ENCODE data around the gene DLG5.

Gene DLG5

DNA sequence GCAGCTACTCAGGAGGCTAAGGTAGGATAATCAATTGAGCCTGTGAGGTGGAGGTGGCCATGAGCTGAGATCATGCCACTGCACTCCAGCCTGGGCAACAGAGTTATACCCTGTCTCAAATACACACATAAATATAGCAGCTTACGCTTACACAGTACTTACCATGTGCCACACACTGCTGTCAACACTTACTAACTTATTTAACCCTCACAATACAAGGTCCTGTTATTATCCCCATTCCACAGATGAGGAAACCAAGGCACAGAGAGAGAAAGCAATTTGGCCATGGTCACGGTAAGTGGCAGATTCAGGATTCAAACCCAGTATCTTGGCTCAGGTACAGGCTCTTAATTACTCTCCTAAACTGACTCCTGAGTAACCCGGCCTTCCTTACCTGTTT lies 19.1 kb downstream of the DLG5 start:
- Histone ChIP-seq H3K9ac (ENCODE audit: low read depth, low read length) (no peak overlapping the region), H3K4me3 (ENCODE audit: low read depth, low read length) (no peak overlapping the region), H3K9me3 (ENCODE audit: control insufficient read depth, insufficient read depth, low read length) (no peaks in the 10 kb centered on the region), H3K36me3 (ENCODE audit: control insufficient read depth, insufficient read depth, low read length) (no peaks in the 10 kb centered on the region), H3K4me1 (ENCODE audit: control insufficient read depth, insufficient read depth, low read length) (no peaks in the 10 kb centered on the region), H3K27me3 (ENCODE audit: control insufficient read depth, insufficient read depth, low read length) (no peaks in the 10 kb centered on the region)

DNA sequence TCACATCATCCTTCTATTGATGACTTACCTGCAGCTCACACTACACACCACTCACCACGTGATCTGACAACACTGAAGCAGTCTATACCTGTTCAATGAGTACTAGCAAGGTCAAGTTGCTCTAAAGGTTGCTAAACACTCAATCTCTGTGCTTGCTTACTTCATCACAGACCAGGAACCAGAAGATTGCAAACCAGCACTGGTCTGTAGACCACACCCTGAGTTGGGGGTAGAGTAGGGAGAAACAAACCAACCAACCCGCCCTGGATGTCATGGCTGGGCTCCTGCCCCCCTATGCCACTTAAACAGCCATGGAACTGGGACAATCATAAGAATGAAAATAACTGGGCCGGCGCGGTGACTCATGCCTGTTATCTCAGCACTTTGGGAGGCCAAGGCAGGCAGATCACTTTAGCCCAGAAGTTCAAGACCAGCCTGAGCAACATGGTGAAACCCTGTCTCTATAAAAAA lies 19.6 kb downstream of the DLG5 start:
- Histone ChIP-seq H3K36me3 (ENCODE audit: control insufficient read depth, insufficient read depth, low read length) (no peaks in the 10 kb centered on the region), H3K9ac (ENCODE audit: low read depth, low read length) (no peak overlapping the region), H3K4me1 (ENCODE audit: control insufficient read depth, insufficient read depth, low read length) (no peaks in the 10 kb centered on the region), H3K27me3 (ENCODE audit: control insufficient read depth, insufficient read depth, low read length) (no peaks in the 10 kb centered on the region), H3K9me3 (ENCODE audit: control insufficient read depth, insufficient read depth, low read length) (no peaks in the 10 kb centered on the region), H3K4me3 (ENCODE audit: low read depth, low read length) (no peak overlapping the region)

GRCh38 chr10:77905781-77906180 lies 20.8 kb downstream of the DLG5 start:
- H3K9ac ChIP-seq (ENCODE audit: low read depth, low read length), result no peak overlapping the region
- no peaks in the 10 kb centered on the region for H3K9me3 ChIP-seq (ENCODE audit: control insufficient read depth, insufficient read depth, low read length)
- no peaks in the 10 kb centered on the region for H3K4me1 ChIP-seq (ENCODE audit: control insufficient read depth, insufficient read depth, low read length)
- H3K27me3 ChIP-seq (ENCODE audit: control insufficient read depth, insufficient read depth, low read length), result no peaks in the 10 kb centered on the region
- peaks cover 3% of the 10 kb centered on the region for H3K36me3 ChIP-seq (ENCODE audit: control insufficient read depth, insufficient read depth, low read length)
- no peak overlapping the region for H3K4me3 ChIP-seq (ENCODE audit: low read depth, low read length)

GRCh38 chr10:77905086-77905748 lies 21.3 kb downstream of the DLG5 start:
- no peaks in the 10 kb centered on the region for H3K27me3 ChIP-seq (ENCODE audit: control insufficient read depth, insufficient read depth, low read length)
- H3K4me3 ChIP-seq (ENCODE audit: low read depth, low read length), result no peak overlapping the region
- H3K4me1 ChIP-seq (ENCODE audit: control insufficient read depth, insufficient read depth, low read length), result no peaks in the 10 kb centered on the region
- peaks cover 3% of the 10 kb centered on the region for H3K36me3 ChIP-seq (ENCODE audit: control insufficient read depth, insufficient read depth, low read length)
- no peaks in the 10 kb centered on the region for H3K9me3 ChIP-seq (ENCODE audit: control insufficient read depth, insufficient read depth, low read length)
- no peak overlapping the region for H3K9ac ChIP-seq (ENCODE audit: low read depth, low read length)

DNA sequence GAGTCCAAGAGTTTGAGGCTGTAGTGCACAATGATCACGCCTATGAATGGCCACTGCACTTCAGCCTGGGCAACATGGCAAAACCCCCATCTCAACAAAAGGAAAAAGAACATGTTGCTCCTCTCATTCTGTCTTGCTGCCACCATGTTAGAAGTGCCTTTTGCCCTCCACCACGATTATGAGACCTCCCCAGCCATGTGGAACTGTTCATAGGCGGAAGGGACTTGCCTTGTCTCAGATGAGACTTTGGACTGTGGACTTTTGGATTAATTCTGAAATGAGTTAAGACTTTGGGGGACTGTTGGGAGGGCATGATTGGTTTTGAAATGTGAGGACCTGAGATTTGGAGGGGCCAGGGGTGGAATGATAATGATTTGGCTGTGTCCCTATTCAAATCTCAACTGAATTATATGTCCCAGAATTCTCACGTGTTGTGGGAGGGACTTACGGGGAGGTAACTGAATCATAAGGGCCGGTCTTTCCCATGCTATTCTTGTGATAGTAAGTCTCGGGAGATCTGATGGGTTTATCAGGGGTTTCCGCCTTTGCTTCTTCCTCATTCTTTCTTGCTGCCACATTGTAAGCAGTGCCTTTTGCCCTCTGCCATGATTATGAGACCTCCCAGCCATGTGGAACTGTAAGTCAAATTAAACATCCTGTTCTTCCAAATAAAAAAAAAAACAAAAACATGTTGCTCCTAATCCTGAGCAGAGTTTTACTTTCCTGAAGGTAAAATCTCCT lies 22.3 kb downstream of the DLG5 start:
- Histone ChIP-seq H3K36me3 (ENCODE audit: control insufficient read depth, insufficient read depth, low read length) (peaks cover 3% of the 10 kb centered on the region), H3K4me1 (ENCODE audit: control insufficient read depth, insufficient read depth, low read length) (no peaks in the 10 kb centered on the region), H3K9me3 (ENCODE audit: control insufficient read depth, insufficient read depth, low read length) (no peaks in the 10 kb centered on the region), H3K9ac (ENCODE audit: low read depth, low read length) (no peak overlapping the region), H3K4me3 (ENCODE audit: low read depth, low read length) (no peak overlapping the region), H3K27me3 (ENCODE audit: control insufficient read depth, insufficient read depth, low read length) (no peaks in the 10 kb centered on the region)

DNA sequence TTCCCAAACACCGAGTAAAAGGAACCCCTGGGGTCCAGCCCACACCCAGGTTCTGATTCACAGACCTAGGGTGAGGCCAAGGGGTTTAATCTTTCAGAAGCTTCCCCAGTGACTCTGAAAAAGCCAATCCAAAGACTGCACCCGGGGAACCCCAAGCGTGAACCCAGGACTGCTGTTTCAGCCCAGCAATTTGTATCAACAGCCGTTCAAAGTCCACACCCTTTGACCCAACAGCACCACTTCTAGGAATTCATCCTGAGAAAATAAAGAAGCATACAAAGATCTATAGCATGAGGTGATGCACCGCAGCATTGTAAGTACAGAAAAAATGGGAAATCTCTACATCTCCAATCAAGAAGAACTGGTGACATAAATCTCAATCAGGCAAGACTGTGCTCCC lies 24.4 kb downstream of the DLG5 start:
- Histone ChIP-seq H3K9ac (ENCODE audit: low read depth, low read length) (no peak overlapping the region), H3K36me3 (ENCODE audit: control insufficient read depth, insufficient read depth, low read length) (peaks cover 3% of the 10 kb centered on the region), H3K4me1 (ENCODE audit: control insufficient read depth, insufficient read depth, low read length) (no peaks in the 10 kb centered on the region), H3K27me3 (ENCODE audit: control insufficient read depth, insufficient read depth, low read length) (no peaks in the 10 kb centered on the region), H3K4me3 (ENCODE audit: low read depth, low read length) (no peak overlapping the region), H3K9me3 (ENCODE audit: control insufficient read depth, insufficient read depth, low read length) (no peaks in the 10 kb centered on the region)

DNA sequence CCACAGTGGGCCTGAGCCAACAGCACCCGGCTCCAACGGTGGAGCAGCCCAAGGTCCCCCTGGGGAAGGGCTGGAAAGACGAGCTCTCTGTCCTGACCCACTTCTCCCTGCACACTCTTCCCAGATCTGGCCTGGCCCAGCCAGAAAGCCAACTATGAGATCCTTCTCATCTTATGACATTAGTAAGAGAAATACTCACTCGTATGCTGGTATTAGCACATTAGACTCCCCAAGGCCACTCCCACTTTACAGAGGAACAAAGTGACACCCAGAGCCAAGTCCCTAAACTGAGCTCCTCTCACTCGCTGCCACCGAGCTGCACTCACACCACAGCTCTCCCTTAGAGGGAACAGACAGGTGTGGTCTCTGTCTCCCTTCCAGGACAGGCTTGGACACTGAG lies 24.8 kb downstream of the DLG5 start:
- Histone ChIP-seq H3K4me1 (ENCODE audit: control insufficient read depth, insufficient read depth, low read length) (no peaks in the 10 kb centered on the region), H3K9me3 (ENCODE audit: control insufficient read depth, insufficient read depth, low read length) (no peaks in the 10 kb centered on the region), H3K27me3 (ENCODE audit: control insufficient read depth, insufficient read depth, low read length) (no peaks in the 10 kb centered on the region), H3K36me3 (ENCODE audit: control insufficient read depth, insufficient read depth, low read length) (peaks cover 3% of the 10 kb centered on the region), H3K4me3 (ENCODE audit: low read depth, low read length) (no peak overlapping the region), H3K9ac (ENCODE audit: low read depth, low read length) (no peak overlapping the region)

- no peaks in the 10 kb centered on the region for H3K27me3 ChIP-seq (ENCODE audit: control insufficient read depth, insufficient read depth, low read length)
- H3K4me1 ChIP-seq (ENCODE audit: control insufficient read depth, insufficient read depth, low read length), result no peaks in the 10 kb centered on the region
These were observed 26.9 kb downstream of the DLG5 start for GRCh38 chr10:77899690-77900089.

DNA sequence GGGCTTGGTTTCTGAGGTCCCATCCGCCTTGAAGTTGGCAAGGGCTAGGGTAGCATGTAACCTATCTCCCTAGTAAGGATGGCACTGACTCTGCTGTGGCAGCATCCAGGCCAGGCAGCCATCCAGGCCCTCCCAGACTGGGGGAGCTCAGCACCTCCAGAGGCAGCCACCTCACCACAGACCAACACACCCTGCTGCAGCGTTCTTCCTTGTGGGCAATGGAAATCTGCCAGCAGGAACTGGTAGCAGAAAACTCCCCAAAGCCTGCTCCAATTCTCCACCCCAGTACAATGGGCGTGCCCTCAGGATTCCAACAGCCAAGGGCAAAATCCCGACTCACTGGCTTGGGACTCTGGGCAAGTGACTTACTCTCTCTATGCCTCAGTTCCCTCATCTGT lies 27.5 kb downstream of the DLG5 start:
- H3K36me3 ChIP-seq (ENCODE audit: control insufficient read depth, insufficient read depth, low read length), result peaks cover 3% of the 10 kb centered on the region
- no peak overlapping the region for H3K9ac ChIP-seq (ENCODE audit: low read depth, low read length)
- H3K4me3 ChIP-seq (ENCODE audit: low read depth, low read length), result no peak overlapping the region
- H3K4me1 ChIP-seq (ENCODE audit: control insufficient read depth, insufficient read depth, low read length), result no peaks in the 10 kb centered on the region
- no peaks in the 10 kb centered on the region for H3K9me3 ChIP-seq (ENCODE audit: control insufficient read depth, insufficient read depth, low read length)
- no peaks in the 10 kb centered on the region for H3K27me3 ChIP-seq (ENCODE audit: control insufficient read depth, insufficient read depth, low read length)

More at GRCh38 chr10:77899690-77900089, 26.9 kb downstream of the DLG5 start:
- Histone ChIP-seq H3K36me3 (ENCODE audit: control insufficient read depth, insufficient read depth, low read length) (peaks cover 3% of the 10 kb centered on the region), H3K9ac (ENCODE audit: low read depth, low read length) (no peak overlapping the region), H3K9me3 (ENCODE audit: control insufficient read depth, insufficient read depth, low read length) (no peaks in the 10 kb centered on the region), H3K4me3 (ENCODE audit: low read depth, low read length) (no peak overlapping the region)

DNA sequence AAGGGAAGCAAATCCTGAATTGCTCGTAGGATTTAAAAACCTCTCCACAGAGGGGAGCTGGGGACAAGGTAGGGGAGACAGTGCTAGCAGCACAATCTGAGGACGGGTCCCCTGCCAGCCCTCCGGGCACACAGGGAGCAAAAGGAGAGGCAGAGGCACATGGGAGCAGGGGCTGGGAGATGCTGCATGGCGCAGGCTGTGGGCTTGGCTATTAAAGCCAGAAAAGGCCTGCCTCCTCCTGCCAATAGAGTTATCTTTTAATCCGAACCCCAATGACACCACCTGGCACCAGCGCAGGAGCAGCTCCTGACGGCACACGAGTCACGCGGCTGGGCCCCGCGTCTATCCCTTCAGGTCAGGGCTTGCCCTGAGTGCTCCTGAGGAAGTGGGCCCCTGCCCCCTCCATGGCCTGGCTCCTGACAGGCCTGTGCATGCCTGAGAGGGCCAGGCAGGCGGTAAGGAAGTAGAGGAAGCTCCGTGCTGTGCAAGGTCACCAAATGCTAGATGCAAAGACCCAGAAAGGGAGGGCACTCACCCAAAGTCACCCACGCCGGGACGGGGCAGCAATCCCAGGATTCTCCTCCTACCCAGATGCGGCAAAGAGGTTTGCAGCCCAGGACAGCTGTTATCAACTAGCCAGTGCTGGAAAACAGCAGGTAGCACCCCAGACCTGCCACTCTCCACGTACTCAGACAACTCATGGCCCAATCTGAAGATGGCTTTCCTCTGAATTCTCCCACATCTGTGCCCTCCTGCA lies 28.1 kb downstream of the DLG5 start:
- H3K4me1 ChIP-seq (ENCODE audit: control insufficient read depth, insufficient read depth, low read length), result peaks cover 3% of the 10 kb centered on the region
- peaks cover 3% of the 10 kb centered on the region for H3K36me3 ChIP-seq (ENCODE audit: control insufficient read depth, insufficient read depth, low read length)
- H3K9me3 ChIP-seq (ENCODE audit: control insufficient read depth, insufficient read depth, low read length), result no peaks in the 10 kb centered on the region
- no peak overlapping the region for H3K4me3 ChIP-seq (ENCODE audit: low read depth, low read length)
- H3K9ac ChIP-seq (ENCODE audit: low read depth, low read length), result no peak overlapping the region
- H3K27me3 ChIP-seq (ENCODE audit: control insufficient read depth, insufficient read depth, low read length), result no peaks in the 10 kb centered on the region

- Histone ChIP-seq H3K27me3 (ENCODE audit: control insufficient read depth, insufficient read depth, low read length) (no peaks in the 10 kb centered on the region), H3K4me1 (ENCODE audit: control insufficient read depth, insufficient read depth, low read length) (peaks cover 6% of the 10 kb centered on the region), H3K9ac (ENCODE audit: low read depth, low read length) (no peak overlapping the region), H3K9me3 (ENCODE audit: control insufficient read depth, insufficient read depth, low read length) (no peaks in the 10 kb centered on the region), H3K4me3 (ENCODE audit: low read depth, low read length) (no peak overlapping the region), H3K36me3 (ENCODE audit: control insufficient read depth, insufficient read depth, low read length) (no peaks in the 10 kb centered on the region)
These were observed 30.5 kb downstream of the DLG5 start for GRCh38 chr10:77896058-77896457.
